ENCODE measurements around the gene COG8.
A peak's percentile ranks its signal among the peaks of the same experiment; 100 is the strongest.

Gene COG8

DNA sequence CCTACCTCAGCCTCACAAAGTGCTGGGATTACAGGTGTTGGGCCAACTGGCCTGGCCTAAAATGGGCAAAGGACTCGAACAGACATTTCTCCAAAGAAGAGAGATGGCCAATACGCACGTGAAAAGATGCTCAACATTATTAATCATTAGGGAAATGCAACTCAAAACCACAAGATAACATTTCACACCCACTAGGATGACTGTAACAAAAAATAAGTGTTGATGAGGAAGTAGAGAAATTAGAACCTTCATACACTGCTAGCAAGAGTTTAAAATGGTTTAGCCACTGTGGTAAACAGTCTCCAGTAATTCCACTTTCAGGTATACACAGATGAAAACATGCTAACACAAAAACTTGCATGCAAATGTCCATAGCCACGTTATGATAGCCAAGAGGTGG lies 6.6 kb upstream of the COG8 start:
- DNase-seq: no peak

GRCh38 chr16:69344171-69344570 lies 4.8 kb upstream of the COG8 start:
- no peak for DNase-seq

DNA sequence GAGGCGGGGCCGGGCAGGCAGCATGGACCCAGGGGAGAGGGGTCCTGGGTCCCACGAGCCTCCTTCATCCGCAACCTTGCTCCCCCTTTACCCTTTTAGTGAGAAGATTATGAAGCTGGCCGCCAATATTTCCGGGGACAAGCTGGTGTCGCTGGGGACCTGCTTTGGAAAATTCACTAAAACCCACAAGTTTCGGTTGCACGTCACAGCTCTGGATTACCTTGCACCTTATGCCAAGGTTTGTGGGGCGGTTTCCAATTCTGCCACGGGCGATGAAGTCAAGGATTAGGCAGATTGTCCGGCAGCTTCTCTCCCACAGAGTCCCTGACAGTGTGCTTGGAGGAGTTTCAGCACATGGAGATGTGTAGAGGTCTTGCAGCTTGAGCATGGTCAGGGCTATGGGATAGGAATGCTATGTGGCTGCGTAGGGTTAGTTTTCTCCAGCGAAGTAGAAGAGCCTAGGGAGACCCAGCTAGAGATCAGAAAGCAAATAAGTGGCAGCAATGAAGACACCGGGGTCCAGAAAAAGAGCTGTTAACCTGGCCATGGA lies 806 bp upstream of the COG8 start:
- DNase-seq: no peak

DNA sequence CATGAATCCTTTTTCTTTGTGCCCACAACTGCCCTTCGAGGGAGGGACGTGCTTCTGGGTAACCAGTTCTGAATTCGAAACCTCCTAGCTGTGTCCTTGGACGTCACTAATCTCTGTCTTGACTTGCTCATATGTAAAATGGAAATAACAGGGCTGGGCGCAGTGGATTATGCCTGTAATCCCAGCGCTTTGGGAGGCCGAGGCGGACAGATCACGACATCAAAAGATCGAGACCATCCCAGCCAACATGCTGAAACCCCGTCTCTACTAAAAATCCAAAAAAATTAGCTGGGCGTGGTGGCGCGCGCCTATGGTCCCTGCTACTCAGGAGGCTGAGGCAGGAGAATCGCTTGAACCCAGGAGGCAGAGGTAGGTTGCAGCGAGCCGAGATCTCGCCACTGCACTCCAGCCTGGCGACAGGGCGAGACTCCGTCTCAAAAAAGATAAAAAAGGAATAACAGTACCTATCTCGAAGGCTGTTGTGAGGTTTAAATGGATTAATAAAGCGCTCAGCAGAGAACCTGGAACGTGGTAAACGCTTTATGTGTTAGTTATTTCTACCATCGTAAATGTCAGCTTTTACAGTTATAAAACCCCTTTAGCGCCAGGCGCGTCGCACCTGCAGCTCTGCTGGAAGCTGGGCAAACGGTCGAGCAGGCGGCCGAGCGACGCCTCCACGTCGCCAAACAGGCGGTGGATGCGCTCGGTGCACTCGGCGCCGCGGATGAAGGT lies 641 bp downstream of the COG8 start:
- no peak for DNase-seq

DNA sequence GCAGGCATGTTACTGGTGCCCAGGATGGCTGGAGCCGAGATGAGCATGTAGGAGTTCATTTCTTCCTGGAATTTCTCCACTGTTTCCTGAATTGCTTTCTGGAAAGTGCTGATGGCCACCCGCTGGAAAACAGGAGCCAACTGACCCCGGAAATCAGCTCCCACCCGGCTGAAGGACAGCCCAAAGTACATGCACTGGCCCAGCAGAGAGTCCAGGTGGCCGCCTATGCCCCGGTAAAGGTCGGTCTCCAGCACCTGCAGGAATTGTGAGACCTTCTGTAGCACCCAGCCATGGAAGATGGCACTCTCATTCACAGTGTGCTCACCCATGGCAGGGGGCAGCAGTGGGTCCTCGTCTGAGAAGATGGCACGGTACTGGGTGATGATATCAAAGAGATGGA lies 4.7 kb downstream of the COG8 start:
- DNase-seq: no peak

DNA sequence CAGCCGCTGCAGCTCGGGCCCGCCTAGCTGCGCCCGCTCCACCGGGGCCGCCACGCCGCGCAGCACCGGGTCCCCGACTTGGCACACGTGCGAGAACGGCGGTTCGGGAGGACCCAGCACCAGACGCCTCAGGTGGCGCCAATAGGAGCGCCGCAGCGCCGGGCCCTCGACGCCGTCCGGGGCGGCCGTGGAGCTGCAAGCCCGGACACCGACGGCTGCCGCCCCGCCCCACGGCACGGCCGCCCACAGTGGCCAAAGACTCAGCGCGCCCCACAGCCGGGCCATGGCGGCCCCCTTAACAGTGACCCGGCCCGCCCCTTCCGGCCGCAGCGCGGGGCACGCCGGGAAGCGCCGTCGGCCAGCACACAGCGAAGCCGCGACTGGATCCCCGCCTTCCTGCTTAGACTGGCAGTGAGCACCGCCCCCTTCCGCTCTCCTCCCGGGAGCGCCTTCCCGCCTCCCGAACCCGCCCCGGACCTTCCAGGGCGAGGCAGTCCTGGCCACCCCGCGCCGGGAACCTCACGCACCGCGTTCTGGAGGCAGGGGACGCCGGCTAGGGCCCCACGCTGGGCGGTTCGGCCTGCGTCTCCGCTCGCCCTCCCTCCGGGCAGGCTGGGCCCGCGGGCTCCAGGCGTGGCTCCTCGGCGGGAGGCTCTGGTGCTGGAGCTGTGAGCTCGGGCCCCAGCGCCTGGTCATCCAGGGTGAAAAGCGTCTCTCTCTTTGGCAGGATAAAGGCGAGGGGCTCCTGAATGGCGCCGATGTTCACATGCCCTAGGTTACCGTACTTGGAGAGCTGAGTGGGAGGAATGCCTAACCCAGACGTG lies 8.9 kb downstream of the COG8 start, which contains the start of gene PDF:
Gene PDF, minus strand, starts transcription at position 303 of the 824 bp plus-strand sequence. Its CDS starts 18 bp downstream, at position 285.
- DNase-seq: peak; percentile 94

GRCh38 chr16:69329369-69330285 lies 9.7 kb downstream of the COG8 start:
- DNase-seq: peak; percentile 48

- DNase-seq: peak; percentile 9
Measured at GRCh38 chr16:69328854-69329316, 10.5 kb downstream of the COG8 start.

GRCh38 chr16:69327585-69328310 lies 11.6 kb downstream of the COG8 start:
- no peak for DNase-seq

DNA sequence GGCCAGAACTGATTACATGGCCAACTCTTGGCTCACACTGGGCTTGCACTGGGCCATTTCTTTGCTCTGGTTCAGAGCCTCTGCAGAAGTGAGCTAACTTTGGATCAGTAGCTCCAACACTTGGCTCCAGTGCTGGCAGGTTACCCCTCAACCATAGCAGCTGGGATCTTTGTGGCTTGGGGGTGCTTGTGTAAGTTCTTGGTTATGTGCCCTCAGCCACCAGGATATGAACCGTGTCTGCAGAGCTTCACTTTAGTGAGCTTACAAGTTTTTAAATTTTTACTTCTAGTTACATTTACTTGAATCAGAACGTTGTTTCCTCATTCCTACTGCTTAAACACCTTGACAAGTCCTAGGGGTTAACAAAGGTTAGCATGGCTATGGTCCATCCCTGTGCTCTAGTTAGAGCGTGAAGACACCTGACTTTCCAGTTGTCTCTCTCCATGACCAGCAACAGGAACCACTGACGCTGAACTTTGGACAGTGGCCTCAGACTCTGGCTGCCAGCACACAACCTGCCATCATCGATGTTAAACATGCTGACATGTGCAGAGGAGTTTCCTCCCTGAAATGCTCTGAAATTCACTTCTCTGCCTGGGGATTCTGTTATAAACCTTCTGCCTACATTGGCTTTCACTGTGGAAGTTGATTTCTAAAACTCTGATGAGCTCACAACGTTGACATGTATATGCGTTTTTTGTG lies 13.0 kb downstream of the COG8 start:
- DNase-seq: no peak

- DNase-seq: no peak
Measured at GRCh38 chr16:69325784-69326171, 13.6 kb downstream of the COG8 start.

GRCh38 chr16:69324585-69325253 lies 14.6 kb downstream of the COG8 start:
- DNase-seq: no peak

GRCh38 chr16:69324013-69324531 lies 15.3 kb downstream of the COG8 start:
- DNase-seq: no peak

DNA sequence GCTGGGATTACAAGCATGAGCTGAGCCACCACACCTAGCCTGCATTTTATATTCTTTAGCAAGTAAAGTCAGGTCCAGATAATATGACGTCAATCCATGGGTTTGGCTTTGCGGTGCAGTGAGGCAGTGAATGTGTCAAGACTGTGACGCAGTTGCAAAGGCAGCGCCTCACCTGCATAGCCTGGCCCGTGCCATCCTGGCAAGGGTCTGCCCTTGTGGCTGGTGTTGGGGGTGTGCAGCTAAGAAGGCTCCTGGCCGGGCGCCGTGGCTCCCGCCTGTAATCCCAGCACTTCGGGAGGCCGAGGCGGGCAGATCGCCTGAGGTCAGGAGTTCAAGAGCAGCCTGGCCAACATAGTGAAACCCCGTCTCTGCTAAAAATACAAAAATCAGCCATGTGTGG lies 15.9 kb downstream of the COG8 start:
- DNase-seq: no peak

GRCh38 chr16:69322343-69322742 lies 17.0 kb downstream of the COG8 start:
- no peak for DNase-seq

- no peak for DNase-seq
Measured at GRCh38 chr16:69321080-69321479, 18.3 kb downstream of the COG8 start.

GRCh38 chr16:69320740-69321073 lies 18.7 kb downstream of the COG8 start:
- DNase-seq: no peak

DNA sequence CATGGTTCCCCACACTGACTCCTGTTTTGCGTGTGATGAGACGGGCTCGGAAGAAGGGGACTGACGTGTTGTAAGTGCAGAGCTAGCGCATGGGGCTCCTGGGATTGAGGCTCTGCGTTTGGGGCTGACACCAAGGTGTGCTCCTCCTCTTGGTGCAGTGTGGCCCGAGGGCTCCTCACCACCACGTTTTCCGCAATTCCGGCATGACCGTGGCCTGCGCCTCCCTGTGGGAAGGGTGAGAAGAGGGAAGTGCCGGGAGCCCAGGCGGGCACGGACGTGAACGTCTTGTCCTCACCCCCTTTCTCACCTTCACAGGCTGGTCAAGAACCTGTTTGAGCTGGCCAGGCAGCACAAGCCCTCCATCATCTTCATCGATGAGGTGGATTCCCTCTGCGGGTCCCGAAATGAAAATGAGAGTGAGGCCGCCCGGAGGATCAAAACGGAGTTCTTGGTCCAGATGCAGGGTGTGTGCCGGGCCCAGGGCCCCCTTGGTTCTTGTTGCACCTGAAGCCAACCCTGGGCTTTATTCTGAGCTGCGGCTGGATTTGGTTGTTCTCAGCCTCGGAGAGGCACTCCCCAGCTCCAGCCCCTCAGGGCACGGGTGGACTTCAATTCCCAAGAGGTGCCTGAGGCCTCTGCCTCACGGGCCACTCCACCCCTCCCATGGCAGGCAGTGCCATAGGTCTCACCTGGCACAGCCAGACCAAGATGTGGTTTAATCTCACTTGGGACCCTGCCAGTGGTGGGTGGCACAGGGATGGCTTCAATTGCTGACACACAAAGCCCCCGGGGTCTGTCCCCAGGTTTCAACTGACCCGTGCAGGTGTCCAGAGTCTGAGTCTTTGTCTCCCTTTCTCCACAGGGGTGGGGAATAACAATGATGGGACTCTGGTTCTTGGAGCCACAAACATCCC lies 19.3 kb downstream of the COG8 start:
- DNase-seq: no peak

- no peak for DNase-seq
Measured at GRCh38 chr16:69319381-69319780, 20.0 kb downstream of the COG8 start.

DNA sequence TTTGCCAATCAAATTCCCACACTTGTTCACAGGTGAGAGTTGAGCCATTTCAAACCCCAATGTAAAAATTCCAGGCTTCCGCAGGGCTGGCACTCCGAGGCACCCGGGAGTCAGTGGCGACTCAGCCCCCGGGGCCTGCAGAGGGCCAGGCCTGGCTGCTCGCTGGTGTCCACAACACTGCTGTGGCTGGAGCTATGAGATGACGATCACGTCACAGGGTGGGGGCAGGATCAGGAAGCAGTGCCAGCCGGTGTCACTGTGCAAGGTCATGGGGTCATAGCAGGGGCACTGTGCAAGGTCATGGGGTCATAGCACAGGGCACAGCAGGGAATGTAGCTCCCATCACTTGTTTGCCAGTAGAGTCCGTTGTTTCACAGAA lies 20.5 kb downstream of the COG8 start:
- no peak for DNase-seq
